ENCODE results near the gene TSPEAR.
"Not testable (repeated sequence)": the region's sequence is repeated elsewhere in the genome, so short reads cannot be mapped to it uniquely, and the experiment has no call there.

Gene TSPEAR

DNA sequence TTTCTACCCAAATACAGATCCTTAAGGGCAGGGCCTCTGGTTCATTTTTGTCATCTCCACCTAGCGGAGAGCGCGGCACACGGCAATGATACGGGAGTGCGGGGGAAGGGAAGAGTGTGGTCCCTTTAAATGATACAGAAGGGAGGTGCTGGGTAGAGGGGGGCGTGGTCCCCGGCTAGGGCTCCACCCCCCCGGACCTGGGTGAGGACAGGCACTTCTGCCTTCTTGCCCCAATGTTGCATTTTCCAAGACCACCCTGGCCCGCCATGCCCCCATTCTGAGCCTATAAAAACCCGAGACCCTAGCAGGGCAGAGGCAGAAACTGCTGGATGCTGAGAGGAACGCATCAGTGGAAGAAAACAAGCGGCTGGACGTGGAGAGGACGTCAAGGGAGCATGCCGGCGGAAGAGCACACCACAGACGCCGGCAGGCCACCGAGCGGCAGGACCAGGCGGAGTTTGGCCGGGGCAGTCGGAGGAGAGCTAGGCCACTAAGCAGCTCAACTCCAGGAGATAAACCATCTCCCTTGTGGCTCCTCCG is 226.0 kb downstream of the TSPEAR start:
- DNase-seq (ENCODE audit: low read depth in 2 of 2): no peak

DNA sequence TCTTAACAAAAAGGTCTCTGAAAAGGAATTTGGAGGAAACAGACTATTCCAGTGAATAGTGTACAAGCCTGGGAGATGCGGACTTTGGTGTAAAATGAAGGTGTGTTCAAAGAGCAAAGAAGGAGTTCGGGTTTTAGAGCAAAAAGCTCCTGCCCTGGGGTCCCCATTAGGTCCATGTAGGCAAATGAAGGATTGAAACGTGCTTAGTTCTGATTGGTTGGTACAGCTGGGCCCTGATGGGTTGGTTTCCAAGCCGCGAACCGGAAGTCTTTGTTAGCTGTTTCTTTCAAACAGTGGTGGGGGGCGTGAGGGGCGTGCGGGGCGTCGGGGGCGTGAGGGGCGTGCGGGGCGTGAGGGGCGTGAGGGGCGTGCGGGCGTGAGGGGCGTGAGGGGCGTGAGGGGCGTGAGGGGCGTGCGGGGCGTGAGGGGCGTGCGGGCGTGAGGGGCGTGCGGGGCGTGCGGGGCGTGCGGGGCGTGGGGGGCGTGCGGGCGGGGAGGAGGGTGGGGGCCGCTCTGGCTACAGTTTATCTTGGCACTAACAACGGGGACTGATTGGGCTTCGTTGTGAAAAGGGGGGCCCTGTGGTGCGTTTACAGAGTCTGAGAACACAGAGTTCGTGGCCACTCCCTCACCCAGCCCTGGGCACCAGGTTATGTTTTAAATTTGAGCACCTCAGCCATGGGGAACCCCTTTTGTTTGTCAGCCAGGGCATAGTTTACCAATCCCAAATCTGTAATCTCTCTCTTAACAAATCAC is 226.7 kb downstream of the TSPEAR start:
- no peak for DNase-seq (ENCODE audit: low read depth in 2 of 2)

DNA sequence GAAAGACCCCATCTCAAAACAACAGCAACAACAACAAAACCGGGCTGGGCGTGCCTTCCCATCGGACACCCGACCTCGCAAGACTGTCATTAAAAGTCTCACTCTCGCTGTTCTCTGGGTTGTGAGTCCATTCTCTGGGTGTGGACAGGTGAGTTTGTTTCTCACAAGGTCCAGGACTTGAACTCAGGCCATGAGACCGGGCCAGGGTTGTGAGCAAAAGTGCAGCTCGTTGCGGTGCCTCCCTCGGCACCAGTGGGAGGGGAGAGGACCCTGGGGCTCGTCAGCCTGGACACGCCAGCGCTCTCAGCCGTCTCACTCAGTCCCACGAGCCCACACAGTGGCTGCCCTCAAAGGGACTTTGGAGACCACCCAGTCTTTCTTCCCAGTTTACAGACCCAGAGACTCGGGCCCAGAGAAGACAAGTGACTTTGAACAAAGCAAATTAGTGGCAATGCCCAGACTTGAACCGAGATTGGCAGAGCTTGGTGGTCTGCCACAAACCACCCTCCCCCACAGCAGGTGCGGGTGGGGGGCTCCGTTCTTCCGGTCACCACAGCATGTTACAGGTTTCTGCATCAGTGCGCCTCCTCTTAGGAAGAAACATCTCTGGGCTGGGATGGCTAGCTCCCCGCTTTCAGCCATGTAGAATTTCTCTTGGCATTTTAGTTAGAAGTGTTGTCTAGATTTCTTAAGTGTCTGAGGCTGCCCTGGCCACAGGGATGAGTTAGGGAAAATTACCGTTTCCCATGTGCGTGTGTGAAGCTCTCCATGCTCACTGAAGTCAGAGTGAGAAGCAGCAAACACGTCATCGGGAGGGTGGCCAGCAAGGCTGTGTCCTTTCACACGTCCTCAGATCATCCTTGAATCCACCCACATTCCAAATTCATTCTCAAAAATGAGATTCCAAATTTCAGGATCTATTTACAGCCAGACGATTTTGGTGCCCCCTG is 227.8 kb downstream of the TSPEAR start:
- DNase-seq (ENCODE audit: low read depth in 2 of 2): no peak

DNA sequence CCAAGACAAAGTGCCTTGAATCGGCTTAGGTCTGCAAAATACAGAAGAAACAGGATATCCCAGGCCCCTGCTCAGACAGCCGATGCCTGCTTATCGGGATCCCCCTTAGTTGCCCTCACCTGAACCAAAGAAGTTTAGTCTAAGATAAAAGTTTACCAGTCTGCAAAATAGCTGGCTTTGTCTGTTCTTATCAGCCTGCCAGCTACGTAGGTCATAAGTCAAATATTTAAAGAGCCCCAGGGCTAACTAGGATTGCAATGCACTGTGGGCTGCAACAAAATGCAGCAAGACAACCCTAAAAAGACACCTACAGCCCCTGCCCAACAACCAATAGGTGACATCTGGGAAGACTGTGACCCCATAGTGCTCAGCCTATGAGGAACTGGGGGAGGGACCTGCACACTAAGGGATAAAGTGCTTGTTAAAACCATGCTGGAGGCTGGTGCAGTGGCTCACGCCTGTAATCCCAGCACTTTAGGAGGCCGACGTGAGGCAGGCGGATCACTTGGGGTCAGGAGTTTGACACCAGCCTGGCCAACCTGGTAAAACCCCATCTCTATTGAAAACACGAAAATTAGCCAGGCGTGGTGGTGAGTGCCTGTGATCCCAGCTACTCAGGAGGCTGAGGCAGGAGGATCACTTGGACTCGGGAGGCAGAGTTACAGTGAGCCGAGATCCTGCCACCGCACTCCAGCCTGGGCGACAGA is 228.6 kb downstream of the TSPEAR start:
- DNase-seq (ENCODE audit: low read depth in 2 of 2): no peak

DNA sequence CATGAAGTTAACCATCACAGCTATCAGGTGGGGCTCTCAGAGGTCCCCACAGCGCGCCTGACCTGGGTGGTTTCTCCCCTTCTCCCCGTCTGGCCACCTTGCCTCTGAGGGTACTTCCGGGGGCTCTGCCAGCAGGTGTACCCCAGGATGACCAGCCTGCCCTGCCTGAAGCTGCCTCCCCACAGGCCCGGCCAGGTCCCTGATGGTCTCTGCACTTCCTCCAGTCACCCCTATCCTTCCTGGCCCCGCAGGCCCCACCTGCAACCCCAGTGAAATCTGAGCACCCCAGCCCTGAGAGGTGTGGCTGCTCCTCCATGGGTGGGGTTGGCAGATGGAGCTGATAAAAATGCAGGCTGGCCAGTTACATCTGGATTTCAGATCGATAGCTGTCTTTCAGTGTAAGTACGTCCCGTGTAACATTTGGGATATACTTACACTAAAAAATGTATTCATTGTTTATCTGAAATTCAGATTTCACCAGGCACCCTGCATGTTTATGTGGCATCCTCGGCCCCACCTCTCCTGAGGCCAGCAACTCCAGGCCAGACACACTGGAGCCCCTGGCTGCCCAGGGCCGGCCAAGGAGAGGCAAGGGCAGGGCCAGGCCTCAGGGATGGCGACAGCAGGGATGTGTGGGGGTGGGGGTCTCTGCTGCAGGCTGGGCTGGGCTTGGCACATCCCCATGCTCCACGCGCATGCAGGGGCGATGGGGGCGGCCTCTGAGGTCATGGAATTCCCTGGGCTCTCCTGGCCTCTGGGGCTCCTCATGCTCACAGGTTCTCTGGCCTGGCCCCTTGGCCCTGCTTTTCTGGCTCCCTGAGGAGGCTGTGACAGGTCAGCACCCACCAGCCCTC is 230.9 kb downstream of the TSPEAR start:
- no peak for DNase-seq (ENCODE audit: low read depth in 2 of 2)

DNA sequence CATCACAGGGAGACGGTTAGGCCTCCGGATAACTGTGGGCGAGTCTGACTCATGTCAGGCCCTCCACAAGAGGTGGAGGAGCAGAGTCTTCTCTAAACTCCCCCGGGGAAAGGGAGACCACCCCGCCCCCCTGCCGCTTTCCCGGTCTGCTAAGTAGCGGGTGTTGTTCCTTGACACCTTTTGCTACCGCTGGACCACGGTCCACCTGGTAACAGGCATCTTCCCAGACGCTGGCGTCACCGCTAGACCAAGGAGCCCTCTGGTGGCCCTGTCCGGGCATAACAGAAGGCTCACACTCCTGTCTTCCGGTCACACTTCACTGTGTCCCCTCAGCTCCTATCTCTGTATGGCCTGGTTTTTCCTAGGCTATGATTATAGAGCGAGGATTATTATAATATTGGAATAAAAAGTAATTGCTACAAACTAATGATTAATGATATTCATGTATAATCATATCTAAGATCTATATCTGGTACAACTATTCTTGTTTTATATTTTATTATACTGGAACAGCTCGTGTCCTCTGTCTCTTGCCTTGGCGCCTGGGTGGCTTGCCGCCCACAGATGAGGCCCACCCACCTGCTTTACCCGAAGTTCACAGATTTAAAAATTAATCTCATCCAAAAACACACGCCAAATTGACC is 231.7 kb downstream of the TSPEAR start:
- not testable (repeated sequence) for DNase-seq (ENCODE audit: low read depth in 2 of 2)

- no peak for DNase-seq (ENCODE audit: low read depth in 2 of 2)
Measured at GRCh38 chr21:44478801-44479167, 232.6 kb downstream of the TSPEAR start.

GRCh38 chr21:44478124-44478800 is 233.1 kb downstream of the TSPEAR start:
- no peak for DNase-seq (ENCODE audit: low read depth in 2 of 2)

GRCh38 chr21:44477712-44478111 is 233.7 kb downstream of the TSPEAR start:
- DNase-seq (ENCODE audit: low read depth in 2 of 2): no peak

DNA sequence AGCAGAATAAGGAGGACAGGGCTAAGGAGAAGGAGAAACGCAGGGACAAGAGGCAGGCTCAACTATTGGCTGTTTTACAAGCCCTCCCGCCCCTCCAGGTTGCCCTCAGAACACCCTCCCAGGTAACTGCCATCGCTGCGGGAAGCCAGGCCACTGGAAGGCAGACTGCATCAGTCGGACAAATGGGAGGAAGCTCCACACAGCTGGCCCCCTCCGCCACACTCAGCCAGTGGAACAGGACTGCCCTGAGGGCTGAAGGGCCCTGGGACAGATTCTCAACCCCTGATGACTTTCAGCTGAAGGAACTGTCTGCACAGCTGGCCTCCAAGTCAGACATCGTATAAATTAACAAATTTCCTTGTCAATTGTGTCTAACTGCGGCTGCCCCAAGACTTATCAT is 234.2 kb downstream of the TSPEAR start:
- no peak for DNase-seq (ENCODE audit: low read depth in 2 of 2)

DNA sequence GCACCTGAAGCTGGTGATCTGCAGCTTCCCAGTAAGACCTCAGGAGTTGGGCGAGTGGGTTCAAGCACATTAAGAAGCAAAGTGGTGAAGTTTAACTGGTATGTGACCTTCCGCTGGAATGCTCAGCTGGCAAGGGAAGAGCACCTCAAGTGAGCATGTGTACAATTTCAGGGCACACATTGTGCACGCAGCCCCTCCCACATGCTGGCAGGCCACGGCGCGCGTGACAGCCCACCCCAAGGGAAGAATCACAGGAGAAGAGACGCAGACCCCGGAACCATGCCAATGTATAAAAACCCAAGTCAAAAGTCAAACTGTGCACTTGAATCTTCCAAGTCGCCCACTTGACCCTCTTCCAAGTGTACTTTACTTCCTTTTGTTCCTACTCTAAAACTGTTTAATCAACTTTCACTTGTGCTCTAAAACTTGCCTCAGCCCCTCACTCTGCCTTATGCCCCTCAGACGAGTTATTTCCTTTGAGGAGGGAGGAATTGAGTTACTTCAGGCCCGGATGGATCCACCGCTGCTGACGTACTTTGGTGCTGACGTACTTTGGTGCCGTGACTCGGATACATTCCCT is 236.0 kb downstream of the TSPEAR start:
- DNase-seq (ENCODE audit: low read depth in 2 of 2): no peak

- no peak for DNase-seq (ENCODE audit: low read depth in 2 of 2)
Measured at GRCh38 chr21:44473915-44474555, 237.3 kb downstream of the TSPEAR start.

DNA sequence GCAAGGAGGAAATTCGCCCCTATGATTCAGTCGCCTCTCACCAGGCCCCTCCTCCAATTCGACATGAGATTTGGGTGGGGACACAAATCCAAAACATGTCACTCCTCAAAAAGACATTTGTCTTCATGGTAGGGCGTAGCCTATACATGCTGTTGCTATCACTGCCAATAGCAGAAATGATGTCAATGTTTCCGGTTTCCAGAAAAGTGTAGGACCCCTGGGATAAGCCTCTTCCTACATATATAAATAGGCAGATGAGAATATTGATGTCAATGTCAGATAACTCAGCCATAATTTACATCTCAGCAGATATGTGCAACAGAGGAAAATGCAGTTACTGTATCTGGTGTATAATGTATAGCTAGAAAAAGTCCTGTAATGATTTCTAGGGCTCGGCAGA is 239.4 kb downstream of the TSPEAR start:
- DNase-seq (ENCODE audit: low read depth in 2 of 2): no peak

- no peak for DNase-seq (ENCODE audit: low read depth in 2 of 2)
Measured at GRCh38 chr21:44471341-44471740, 240.0 kb downstream of the TSPEAR start.

DNA sequence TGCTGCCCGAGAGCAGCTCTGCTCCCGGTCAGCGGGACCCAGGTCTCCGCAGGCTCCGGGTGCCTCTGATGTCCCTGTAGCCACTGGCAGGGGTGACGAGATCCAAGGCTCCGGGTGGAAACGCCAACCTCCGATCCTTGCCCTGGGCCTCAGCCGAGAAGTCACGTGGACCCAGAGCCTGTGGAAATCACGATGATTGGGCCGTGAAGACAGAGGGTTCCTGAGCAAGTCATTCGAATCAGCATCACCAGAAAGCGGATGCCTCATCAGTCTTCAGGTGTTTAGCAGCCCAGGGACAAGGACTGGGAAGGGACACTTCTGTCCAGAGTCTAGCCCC is 243.5 kb downstream of the TSPEAR start:
- DNase-seq (ENCODE audit: low read depth in 2 of 2): no peak

DNA sequence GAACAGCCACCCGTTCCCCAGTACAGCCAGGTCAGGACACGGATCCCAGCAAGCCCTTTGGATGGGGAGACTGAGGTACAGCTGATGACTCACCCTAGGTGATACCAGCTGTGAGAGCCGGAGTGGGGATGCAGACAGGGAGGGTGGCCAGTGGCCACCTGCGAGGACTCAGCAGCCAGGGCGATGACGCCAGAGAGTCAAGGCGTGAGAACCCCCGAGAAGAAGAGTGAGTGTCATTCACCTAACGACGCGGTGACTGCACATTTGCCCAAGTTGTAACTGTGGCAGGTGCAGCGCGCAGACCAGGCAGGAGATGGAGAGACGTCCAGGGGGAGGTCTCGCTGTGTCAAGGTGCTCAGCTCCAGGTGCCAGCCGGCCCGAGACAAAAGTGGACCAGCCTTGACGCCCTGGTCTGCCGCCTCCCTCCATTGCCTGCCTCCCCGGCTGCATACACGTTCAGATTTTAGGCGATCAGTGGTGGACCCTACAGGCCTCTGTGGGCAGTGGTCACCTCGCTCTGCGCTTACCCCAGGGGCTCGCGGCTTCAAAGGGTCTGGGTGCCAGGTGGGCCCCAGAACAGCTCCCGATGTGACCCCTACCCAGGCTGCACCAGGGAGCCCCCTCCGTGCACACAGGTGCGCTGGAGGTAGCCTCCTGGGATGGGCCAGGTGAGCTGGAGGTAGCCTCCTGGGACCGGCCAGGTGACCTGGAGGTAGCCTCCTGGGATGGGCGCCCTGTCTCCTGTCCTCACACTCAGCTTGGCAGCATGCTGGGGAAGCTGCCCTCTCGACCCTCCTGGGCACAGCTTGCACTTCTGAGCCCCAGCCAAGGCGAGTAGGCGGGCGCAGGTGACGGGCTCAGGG is 244.1 kb downstream of the TSPEAR start:
- DNase-seq (ENCODE audit: low read depth in 2 of 2): no peak

- no peak for DNase-seq (ENCODE audit: low read depth in 2 of 2)
Measured at GRCh38 chr21:44466351-44466954, 244.9 kb downstream of the TSPEAR start.

DNA sequence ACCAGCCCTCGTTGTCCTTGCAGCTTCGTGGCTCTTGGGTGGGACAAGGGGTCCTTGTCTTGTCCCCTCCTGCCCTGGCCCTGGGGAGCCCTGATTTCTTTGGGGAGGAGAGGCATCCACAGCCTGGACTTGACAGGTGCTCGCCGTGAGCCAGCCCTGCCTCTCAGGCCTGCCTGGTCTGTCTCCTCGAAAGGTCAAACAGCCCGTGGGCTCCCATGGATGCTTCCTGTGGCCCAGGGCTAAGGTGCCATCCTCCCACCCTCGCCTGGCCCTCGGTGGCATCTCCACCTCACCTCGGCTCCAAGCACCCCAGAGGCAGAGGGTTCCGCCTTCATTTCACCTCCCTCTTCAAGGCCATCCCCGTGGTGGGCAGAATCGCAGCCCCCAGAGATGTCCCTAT is 247.0 kb downstream of the TSPEAR start:
- DNase-seq (ENCODE audit: low read depth in 2 of 2): no peak
